SW 1271 (cell line): ENCODE results near the gene TMEM164.
A peak's percentile ranks its signal among the peaks of the same experiment; 100 is the strongest.

Experiments
- DNase-seq, 2 experiments: peaks; one replicate each; lab custom pipeline; 2025; lab: John Stamatoyannopoulos, UW

The TMEM164 gene

DNA sequence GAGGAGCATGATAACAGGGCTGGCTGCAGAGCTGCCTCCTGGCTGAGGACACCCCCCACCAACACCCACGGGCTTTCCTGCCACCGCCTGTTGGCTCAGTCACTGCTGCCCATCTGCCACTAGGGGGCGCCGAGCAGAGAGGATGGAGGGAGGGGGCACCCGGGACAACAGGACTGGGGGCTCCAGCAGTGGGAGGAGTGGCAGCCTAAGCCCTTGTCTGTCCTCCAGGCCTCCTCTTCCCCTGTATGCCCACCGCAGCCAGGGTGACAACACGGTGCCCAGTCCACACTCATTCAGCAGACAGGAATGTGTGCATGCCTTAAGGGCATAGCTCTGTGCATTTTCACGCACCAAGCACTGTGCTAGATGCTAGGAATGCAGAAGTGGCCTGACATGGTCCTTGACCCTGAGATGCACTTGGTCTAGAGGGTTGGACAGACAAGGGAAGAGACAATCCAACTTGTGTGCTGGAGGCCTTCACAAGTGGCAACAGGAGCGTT is 165.1 kb downstream of the TMEM164 start:
- peak in 1 of 2 experiments; percentile 2 for DNase-seq

DNA sequence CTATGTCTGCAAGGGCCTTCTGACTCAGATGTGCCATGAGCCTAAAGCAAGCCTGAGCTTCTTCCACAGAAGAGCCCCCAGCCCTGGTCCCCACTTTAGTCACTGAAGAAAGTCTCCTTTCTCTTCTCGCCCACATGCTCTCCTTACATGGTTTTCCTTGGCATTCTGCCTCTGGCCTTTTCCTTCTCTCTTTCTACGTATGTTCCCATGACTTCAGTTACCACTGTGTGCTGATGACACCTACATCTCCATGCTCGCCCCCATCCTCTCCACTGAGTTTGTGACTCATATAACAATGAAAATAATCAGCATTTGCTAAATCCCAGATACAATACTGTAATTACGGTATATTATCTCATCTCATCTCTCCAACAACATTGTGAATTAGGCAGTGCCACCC is 165.7 kb downstream of the TMEM164 start:
- DNase-seq: no peak

DNA sequence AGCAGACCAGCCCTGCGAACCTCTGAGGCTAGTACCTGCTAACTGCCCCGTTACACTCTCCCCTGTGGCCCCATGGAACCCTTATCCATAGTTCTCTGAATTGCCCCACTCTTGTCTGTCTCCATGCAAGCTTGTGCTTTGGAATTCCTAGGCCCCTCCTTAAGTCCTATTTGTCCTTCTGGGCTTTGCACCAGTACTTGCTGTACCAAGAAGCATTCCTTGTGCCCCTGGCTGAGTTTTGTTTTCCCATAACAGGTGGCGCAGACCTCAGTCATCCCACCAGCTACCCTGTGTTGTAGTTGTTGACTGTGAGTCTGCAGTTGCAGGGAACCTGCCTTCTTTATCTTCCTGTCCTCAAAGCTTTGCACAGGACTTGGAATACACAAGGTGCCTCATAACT is 167.1 kb downstream of the TMEM164 start:
- no peak for DNase-seq

DNA sequence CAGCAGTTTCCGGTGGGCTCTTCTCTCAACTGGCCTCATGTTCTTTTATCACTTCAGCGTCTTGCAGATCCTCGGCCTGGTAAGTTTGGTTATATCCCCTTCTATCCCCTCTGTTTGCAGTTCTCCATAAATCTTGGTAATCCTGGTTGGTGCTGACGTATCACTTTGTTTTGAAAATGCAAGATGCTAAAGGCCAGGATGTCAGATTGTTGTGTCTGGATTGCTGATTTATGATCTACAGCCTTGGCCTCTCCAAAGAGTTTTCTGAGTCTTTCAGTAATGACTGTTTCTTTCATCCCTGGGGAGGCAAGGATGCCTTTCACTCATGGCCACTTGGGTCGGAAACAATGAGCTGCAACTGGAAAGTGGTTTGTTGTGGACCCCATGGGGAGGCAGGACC is 168.5 kb downstream of the TMEM164 start:
- no peak for DNase-seq

DNA sequence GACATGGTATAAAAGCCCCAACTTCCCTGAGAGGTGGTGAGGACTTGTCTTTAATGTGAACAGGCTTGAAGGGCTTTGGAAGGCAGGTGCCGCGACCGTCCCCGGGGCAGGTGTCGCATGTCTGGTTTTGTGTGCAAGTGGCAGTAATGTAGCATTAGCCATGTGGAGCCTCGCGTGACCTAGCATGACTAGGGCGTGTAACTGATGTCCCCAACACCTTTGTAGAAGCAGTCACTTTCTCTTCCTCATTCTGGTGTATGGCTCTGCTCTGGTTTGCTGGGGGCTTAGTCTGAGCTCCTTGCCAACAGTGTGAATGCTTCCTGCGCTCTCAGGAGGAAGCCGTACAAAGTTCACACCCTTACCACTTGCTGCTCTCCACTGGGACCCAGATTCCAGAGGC is 169.3 kb downstream of the TMEM164 start:
- no peak for DNase-seq

DNA sequence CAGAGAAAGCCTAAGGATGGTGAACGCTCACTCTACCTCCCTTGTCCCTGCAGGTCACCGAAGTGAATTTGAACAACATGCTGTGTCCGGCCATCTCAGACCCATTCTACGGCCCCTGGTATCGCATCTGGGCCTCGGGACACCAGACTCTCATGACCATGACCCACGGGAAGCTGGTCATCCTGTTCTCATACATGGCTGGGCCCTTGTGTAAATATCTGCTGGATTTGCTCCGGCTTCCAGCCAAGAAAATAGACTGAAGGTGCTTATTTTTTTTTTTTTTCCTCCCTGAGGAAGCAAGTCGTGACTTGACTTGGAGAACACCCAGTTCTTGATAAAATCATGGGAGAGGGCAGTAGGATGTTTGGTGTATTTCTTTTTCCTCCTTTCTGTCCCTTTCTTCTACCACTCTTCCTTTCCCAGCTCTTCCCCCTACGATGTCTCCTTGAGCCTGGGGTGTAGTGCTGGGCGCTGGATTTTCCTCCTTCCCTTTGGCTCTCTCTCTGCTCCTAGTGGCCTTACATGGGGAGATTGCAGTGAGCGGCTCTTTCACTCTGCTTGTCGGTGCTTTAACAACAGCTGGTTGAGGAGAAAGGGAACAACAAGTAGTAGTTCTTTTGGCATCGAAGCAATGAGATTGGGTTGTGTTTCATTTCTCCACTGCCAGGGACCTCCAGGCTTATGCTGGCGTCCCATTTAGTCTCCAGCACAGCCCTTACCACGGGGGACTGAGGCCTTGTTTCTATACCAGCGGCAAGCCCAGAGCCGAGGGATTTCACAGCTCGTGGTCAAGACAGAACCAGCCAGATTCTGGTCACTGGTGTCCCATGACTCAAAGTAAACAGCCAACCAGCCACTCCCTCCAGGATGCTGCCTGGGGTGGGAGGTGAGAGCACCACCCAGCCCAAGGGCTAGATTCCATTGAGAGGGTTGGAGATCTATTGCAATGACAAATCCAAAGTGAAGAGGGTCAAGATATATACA is 170.6 kb downstream of the TMEM164 start:
- DNase-seq: no peak

DNA sequence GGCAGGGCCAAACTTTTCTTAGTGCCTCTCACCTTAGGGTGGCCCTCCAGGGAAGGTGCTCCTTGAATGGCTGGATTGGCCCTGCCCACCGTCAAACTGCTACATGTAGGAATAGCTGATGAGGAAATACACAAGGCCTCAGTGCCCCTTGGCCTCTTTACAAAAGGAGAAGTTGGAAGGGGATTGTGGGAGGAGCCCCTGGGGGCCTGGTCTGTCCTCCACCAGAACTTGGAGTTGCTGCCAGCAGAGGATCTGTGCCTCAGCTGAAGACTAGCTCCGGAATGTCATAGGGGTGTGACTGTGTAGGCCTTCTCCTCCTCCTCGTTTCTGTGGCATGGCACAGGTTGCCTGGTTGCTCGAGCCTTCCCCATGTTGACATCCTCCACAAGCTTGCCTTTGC is 172.2 kb downstream of the TMEM164 start:
- no peak for DNase-seq

DNA sequence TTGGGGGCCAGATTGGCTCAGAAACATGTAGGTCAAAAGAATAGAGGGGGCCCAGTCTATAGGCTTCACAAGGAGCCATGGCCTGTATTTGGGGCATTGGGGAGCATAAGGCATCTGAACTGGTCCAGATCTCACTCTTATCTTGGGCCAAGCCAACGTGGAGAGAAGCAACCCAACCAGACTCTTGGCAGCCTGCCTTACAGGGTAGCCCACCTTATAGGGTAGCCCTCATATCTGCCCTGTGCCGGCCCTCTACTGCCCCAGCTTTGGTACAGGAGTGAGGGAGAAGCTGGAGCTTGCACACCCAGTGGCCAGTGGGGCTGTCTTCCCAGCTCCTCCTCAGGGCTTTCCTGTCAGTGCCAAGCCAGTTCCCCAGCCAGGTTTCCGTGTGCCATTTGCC is 172.8 kb downstream of the TMEM164 start:
- DNase-seq: no peak

DNA sequence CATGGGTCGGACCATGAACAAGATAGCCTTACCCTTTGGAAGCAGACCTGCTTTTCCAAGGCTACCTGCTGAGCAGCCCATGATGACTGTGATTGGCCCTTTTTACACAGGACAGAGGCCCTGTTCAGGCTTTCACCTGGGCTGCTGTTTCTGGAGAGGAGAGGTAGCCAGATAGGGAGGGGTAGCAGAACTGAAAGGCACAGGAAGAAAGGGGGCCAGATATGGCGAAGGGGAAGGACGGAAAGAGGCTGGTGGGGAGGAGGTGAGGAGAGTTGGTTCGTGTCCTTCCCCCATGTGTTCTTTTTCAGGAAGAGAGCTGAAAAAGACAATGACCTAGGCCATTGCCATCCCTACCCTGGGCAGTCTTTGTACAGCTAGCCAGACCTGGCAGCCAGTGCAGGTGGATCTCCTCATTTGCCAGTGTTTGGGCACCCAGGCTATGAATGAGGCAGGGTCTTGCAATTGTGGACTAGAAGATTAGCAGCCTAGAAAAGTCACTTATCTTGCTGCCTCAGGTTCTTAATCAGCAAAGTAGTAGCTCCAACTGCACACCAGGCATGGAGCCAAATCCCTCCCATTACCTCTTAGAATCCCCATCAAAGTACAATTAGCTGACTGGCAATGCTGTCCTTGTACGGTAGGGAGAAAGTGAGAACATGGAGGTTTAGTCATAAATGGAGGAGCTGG is 175.4 kb downstream of the TMEM164 start:
- DNase-seq: no peak

DNA sequence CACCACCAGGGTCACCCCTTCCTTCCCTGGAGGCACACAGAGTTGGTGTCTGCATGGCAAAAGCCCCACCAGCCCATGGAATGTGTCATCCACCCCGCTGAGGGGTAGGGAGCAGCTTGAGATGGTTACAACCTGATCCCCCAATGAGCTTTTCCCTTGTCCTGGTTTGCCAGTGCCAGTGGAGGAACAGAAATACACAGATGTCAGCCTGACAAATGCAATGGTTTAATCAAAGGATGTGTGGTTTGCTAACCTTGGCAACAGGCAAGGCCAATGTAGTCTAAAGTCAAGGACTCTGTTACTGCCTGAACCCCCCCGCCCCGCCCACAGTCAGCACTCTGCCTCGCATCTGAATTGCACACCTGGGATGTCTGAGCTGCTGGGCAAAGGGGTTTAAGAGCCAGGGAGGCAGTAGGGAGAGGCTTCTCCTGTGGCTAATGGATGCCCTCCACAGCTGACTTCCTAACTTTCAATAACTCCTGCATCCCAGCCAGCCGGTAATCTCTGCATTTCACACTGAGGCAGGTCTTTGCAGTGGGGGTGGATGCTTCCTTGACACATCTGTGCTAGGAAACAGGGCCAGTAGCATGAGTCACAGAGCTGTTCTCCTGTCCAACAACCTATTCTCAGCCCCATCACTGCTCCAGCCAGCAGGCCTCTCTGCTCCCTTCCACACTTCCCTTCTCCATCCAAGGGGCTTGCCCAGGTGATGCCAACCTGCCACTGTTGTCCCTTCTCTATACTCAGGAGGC is 177.4 kb downstream of the TMEM164 start:
- peak in 1 of 2 experiments; percentile 1 for DNase-seq

DNA sequence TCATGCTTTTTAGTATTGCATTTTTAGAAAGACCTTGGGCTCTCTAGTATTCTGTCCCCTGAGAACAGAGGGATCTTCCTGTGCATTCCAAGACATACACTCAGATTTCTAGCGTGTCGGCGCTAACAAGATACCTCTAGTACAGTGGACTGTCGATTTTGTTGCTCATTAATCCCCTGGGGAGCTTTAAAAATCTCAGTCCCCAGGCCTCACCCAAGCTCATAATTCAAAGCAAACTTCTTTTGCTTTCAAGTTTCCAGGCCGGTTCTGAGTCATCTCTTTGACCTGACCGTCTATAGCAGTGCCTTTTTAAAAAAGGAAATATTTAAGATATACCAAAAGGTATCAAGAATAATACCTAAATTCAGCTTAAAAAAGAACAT is 178.0 kb downstream of the TMEM164 start:
- no peak for DNase-seq

DNA sequence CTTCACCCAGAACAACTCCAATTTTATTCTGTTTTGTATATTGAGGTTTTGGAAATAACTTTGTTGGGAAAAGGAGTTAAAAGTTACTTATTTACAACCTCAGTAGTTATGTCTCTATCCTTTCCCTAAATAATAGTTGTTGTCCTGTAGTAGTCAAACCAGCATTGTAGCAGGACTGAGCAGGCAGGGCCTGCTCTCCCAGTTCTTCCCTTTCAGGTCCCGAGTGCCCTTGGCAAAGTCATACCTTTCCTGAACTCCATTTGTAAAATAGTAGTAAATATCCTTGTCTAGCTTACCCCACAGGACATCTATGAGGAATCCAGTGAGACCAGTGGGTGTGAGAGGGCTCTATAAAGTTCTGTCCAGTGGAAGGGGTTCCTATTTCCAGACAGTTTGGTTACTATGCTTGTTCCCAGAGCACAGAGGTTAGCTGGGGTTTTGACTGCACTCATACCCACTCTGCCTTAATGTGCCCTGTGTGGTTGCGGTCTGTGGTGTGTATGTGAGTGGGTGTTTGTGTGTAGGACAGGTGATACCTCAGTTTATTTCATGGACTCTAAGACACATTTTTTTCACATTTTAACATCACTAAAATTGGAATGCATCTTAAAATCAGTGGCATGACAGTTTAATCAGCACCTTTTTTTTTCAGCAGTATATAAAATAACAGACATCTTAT is 178.7 kb downstream of the TMEM164 start:
- no peak for DNase-seq

DNA sequence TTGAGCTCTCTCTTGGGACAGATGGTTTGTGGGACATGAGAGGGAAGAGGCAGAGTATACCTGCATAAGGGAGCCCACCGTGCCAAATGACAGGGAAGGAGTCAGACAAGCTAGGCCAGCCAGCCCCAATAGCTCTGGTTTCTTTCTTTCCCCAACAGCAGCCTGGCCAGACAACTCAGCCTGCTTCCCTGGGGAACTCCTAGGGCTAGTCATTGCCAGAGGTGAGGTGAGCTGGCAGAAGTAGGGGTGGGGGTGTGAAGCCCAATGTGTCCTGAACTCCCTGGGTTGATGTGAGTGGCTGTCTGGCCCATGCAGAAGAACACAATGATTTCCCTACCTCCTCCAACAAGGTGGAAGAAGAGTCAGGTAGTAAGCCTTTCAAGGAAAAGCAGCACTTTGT is 179.4 kb downstream of the TMEM164 start:
- DNase-seq: no peak

DNA sequence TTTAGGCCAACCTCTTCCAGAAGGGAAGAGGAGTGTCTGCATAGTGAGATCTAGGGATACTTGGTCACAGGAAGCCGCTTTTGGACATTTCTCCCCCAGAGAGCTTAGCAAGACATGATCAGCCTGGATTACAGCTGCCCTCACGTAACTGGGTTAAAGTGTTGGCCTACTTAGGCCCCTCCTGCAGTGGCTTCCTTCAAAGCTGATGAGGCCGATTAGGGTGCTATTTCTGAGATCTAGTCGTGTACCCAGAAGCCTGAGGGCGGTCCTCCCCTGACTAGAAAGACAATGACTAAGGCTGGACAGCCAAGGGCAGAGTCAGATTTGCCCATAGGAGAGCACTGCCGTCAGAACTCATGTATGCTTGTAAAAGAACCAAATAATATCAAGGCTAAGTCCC is 180.0 kb downstream of the TMEM164 start:
- no peak for DNase-seq

DNA sequence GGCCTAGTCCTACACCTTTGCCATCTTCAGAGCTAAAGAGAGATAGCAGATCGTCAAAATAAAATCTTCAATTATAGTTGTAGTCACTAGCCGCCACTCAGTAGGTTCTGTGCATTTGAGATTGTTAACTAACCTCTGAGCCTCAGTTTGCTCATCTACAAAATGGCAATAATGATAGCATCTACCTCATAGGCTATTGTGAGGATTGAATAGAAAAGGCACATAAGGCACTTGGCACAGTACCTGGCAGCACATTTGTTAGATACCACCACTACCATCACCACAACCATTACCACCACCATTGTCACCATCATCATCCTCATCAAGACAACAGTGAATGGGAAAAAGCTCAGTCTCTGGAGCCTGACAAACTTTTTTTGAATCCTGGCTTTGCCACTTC is 180.4 kb downstream of the TMEM164 start:
- DNase-seq: no peak

DNA sequence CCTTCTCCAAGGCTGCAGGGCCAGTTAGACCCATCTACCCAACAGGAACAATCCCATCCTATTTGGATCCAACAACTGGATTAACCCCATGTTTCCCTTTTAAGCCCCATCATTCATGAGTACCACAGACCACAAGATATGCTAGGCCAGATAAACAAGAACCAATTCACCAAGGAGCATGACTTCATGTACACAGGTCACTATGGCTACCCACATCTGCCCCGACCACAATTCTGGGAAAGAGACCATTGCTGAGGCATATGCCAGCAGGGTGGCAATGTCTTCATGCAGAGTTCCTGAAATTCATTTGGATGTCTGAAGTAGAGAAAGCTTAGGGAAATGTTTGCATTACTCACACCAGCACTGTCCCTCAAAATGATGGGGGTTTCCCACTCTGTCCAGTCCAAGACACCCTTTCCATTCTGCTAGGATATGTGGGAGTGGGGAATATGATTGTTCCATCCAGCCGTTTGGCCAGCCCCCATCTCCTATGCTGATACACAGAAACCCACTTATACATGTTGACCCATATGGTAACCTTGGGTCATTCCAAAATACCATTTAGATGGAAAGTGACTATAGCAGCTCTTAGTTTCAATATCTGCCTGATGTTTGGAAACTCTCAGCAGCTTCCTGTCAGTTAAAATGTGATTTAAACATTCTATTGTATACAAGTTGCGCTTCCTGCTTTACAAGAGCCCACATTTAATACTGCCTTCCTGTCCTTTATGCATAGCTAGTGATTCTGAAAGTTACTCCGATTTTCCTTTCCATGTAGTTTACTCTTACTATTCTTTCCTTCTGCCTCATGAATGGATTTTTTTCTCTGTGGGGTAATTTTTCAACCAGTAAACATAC is 186.0 kb downstream of the TMEM164 start:
- no peak for DNase-seq

DNA sequence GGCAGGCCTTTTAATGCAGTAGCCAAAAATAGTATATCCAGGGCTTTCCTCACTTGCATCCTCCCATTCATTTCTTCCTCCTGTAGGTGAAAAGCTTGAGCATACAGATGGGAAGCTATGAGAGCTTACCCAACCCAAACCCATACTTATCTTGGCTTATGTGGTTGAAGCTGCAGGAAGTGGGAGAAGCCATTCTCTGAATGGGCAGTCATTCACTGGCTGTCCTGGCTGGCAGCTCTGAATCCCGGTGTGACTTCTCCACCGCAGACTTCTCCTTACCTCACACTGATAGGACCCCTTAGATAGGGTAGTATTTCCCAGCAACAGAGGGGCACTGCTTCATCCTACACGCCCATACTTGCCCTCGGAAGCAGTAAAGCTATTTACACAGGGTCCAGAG is 189.6 kb downstream of the TMEM164 start:
- no peak for DNase-seq

DNA sequence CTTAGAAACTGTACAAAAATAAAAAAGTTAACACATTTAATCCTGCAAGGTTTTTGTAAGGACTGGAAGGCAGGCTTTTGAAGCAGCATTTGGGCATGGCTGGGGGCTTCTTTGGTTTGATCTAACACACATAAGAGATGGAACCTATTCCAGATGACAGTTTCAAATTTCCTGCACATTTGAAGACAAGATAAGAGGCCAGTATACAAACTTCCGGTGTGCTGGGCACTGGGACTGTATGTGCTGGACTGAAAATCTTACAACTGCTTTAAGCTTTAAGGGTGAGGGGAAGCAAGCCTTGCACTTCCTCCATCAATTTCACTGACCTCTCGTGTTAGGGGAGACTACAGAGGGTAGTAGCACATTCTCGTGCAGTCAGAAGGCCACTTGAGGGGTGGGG is 192.1 kb downstream of the TMEM164 start:
- DNase-seq: no peak

DNA sequence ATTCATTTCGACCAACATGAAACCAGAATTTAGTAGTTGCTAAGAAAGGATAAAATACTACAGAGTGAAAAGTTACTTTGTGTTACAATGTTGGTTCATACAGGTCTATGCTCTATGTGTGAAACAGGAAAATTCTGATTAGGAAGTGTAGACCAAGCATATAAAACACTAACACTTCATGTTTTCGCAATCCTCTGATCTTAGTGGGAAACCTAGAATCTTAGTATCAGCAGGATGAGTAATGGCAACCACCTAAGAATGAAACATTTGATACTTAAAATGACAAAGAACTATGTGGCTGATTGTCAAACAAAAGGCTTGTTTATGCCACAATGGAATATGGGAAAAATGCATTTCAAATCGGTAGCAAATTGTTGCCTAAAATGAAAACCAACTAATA is 198.9 kb downstream of the TMEM164 start:
- DNase-seq: no peak

DNA sequence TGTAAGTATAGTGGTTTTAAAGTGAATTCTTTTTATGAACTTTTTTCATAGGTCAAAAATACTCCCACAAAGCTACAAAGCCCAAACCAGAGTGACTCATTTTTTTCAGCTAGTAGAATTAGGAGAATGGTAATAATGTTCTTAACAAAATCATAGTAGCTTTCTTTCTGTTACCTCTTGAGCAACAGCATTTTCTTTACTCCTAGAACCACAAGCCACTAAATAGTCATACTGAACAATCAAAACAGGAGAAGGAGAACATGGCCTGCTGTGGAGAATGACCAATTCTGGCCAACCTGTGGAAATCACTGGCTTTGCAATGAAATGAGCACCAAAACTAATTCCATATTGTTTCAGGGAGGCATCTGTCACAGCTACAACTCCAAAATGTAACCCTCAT is 202.1 kb downstream of the TMEM164 start:
- DNase-seq: no peak

DNA sequence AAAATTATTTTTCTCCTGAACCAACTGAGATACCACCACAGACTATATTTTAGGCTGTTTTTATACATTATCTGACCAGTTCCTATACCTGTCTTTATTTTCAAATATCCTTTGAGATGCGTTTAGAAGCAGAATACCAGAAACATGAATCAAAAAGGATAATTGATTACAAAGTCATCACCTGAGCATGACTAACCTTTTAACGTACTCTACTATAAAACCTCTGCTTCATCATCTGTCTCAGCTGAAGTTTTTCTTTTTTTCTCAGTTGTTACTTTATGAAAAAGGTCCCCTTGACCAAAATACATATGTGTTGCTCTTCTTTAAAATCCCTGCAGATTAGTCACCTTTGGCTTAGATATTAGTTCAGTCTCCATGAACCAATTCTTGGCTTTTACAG is 205.2 kb downstream of the TMEM164 start:
- no peak for DNase-seq
